ENCODE measurements around the gene RAPGEF6. TPM values are rescaled to one million over a fixed set of nuclear protein-coding genes. Genes with fewer than 3 reads are reported as not detected.

Gene RAPGEF6
- total RNA-seq, 1 donor from 2014 or later: 18.9 TPM

DNA sequence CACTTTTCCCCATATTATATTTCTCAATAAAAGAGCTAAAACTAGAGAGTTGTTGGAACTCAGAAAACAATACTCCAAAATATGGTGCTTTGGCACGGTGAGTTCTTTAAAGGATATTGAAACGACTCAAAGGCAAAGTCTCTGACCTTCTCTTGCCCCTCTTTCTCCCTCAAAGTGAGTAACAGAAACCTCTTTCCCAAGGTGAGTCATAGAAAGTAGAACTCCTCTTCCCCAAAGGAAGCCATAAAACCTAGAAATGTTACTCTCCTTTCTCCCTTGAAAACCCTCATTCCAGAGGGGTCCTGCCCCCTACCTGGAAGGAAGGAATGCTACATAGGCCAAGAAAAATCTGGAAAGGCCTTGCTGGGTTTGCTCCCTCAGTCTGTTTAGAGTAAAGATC is 47.5 kb downstream of the RAPGEF6 start:
- TF ChIP-seq, protein P1, sequence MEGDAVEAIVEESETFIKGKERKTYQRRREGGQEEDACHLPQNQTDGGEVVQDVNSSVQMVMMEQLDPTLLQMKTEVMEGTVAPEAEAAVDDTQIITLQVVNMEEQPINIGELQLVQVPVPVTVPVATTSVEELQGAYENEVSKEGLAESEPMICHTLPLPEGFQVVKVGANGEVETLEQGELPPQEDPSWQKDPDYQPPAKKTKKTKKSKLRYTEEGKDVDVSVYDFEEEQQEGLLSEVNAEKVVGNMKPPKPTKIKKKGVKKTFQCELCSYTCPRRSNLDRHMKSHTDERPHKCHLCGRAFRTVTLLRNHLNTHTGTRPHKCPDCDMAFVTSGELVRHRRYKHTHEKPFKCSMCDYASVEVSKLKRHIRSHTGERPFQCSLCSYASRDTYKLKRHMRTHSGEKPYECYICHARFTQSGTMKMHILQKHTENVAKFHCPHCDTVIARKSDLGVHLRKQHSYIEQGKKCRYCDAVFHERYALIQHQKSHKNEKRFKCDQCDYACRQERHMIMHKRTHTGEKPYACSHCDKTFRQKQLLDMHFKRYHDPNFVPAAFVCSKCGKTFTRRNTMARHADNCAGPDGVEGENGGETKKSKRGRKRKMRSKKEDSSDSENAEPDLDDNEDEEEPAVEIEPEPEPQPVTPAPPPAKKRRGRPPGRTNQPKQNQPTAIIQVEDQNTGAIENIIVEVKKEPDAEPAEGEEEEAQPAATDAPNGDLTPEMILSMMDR (IDR thresholded peaks at IDR 0.05): no peak
- no peak for DNase-seq (ENCODE audit: extremely low spot score, unreplicated experiment)
- Mint-ChIP-seq H3K9me3 (ENCODE audit: unreplicated experiment) (no peaks in the 10 kb centered on the region), H3K36me3 (ENCODE audit: unreplicated experiment) (no peaks in the 10 kb centered on the region), H3K4me3 (ENCODE audit: unreplicated experiment) (no peak overlapping the region), H3K27ac (ENCODE audit: unreplicated experiment) (no peak overlapping the region), H3K27me3 (ENCODE audit: unreplicated experiment) (no peaks in the 10 kb centered on the region), H3K4me1 (ENCODE audit: unreplicated experiment) (no peaks in the 10 kb centered on the region)

- H3K9me3 Mint-ChIP-seq (ENCODE audit: unreplicated experiment): peaks cover 11% of the 10 kb centered on the region
Observed at GRCh38 chr5:131581702-131582101, 53.3 kb downstream of the RAPGEF6 start.

GRCh38 chr5:131579917-131580671 is 54.9 kb downstream of the RAPGEF6 start:
- Mint-ChIP-seq H3K4me1 (ENCODE audit: unreplicated experiment) (no peaks in the 10 kb centered on the region), H3K4me3 (ENCODE audit: unreplicated experiment) (no peak overlapping the region), H3K27ac (ENCODE audit: unreplicated experiment) (no peak overlapping the region), H3K27me3 (ENCODE audit: unreplicated experiment) (no peaks in the 10 kb centered on the region), H3K9me3 (ENCODE audit: unreplicated experiment) (peaks cover 11% of the 10 kb centered on the region), H3K36me3 (ENCODE audit: unreplicated experiment) (peaks cover 9% of the 10 kb centered on the region)
- no peak for DNase-seq (ENCODE audit: extremely low spot score, unreplicated experiment)
- TF ChIP-seq, protein P1 (IDR thresholded peaks at IDR 0.05): no peak

More at GRCh38 chr5:131581702-131582101, 53.3 kb downstream of the RAPGEF6 start:
- peaks cover 9% of the 10 kb centered on the region for H3K36me3 Mint-ChIP-seq (ENCODE audit: unreplicated experiment)
- H3K4me1 Mint-ChIP-seq (ENCODE audit: unreplicated experiment): no peaks in the 10 kb centered on the region
- H3K27ac Mint-ChIP-seq (ENCODE audit: unreplicated experiment): no peak overlapping the region
- no peak overlapping the region for H3K4me3 Mint-ChIP-seq (ENCODE audit: unreplicated experiment)
- TF ChIP-seq, protein P1 (IDR thresholded peaks at IDR 0.05): no peak
- no peak for DNase-seq (ENCODE audit: extremely low spot score, unreplicated experiment)
- no peaks in the 10 kb centered on the region for H3K27me3 Mint-ChIP-seq (ENCODE audit: unreplicated experiment)

GRCh38 chr5:131575660-131576227 is 59.3 kb downstream of the RAPGEF6 start:
- no peaks in the 10 kb centered on the region for H3K27me3 Mint-ChIP-seq (ENCODE audit: unreplicated experiment)
- TF ChIP-seq, protein P1 (IDR thresholded peaks at IDR 0.05): no peak
- H3K36me3 Mint-ChIP-seq (ENCODE audit: unreplicated experiment): peaks cover 6% of the 10 kb centered on the region
- no peak for DNase-seq (ENCODE audit: extremely low spot score, unreplicated experiment)
- no peaks in the 10 kb centered on the region for H3K4me1 Mint-ChIP-seq (ENCODE audit: unreplicated experiment)
- H3K4me3 Mint-ChIP-seq (ENCODE audit: unreplicated experiment): no peak overlapping the region
- peaks cover 14% of the 10 kb centered on the region for H3K9me3 Mint-ChIP-seq (ENCODE audit: unreplicated experiment)
- H3K27ac Mint-ChIP-seq (ENCODE audit: unreplicated experiment): no peak overlapping the region

- Mint-ChIP-seq H3K27me3 (ENCODE audit: unreplicated experiment) (no peaks in the 10 kb centered on the region), H3K27ac (ENCODE audit: unreplicated experiment) (no peak overlapping the region), H3K4me3 (ENCODE audit: unreplicated experiment) (no peak overlapping the region), H3K9me3 (ENCODE audit: unreplicated experiment) (peaks cover 15% of the 10 kb centered on the region), H3K36me3 (ENCODE audit: unreplicated experiment) (peaks cover 5% of the 10 kb centered on the region), H3K4me1 (ENCODE audit: unreplicated experiment) (peaks cover 1% of the 10 kb centered on the region)
- TF ChIP-seq, protein P1 (IDR thresholded peaks at IDR 0.05): no peak
- DNase-seq (ENCODE audit: extremely low spot score, unreplicated experiment): no peak
Observed at GRCh38 chr5:131571669-131572168, 63.3 kb downstream of the RAPGEF6 start.

Measured in osteocyte (in vitro differentiated cells).